Measurements from ENCODE around the gene MDM2. TPM values are rescaled to one million over a fixed set of nuclear protein-coding genes. Genes with fewer than 3 reads are reported as not detected.

The MDM2 gene
- polyA plus RNA-seq, 2 of the 4 experiments (the other 2 are of a cell fraction), result 40.3 to 96.4 TPM

GRCh38 chr12:68776976-68777610 is 30.9 kb upstream of the MDM2 start:
- H3K27ac ChIP-seq, result no peak overlapping the region
- 66% methylated on average over 5 of the region's 5 CpGs for WGBS (ENCODE audit: missing lambda C conversion rate)
- no peaks in the 10 kb centered on the region for H3K9me3 ChIP-seq
- ATAC-seq (peak; percentile 34; a peak in 3 of 6 replicates), FAIRE-seq (no peak), DNase-seq (ENCODE audit: low read depth in 1 of 2, low spot score in 1 of 2) (no peak)
- H3K4me2 ChIP-seq, result no peak overlapping the region
- ChIA-PET POLR2A (no interaction called here), CTCF (no interaction called here)
- H3K4me3 ChIP-seq, result no peak overlapping the region
- no peak for TF ChIP-seq NFE2L2 (conservative IDR thresholded peaks at IDR 0.05; ENCODE audit: low read length)
- TF ChIP-seq ZFP36 (IDR thresholded peaks at IDR 0.05; ENCODE audit: borderline replicate concordance, partially characterized antibody), result no peak
- no peak for TF ChIP-seq CEBPB (IDR thresholded peaks at IDR 0.05)
- TF ChIP-seq TFCP2L1 (CRISPR knock-in tag; IDR thresholded peaks at IDR 0.05), result no peak
- TF ChIP-seq ESRRA (IDR thresholded peaks at IDR 0.05; ENCODE audit: borderline replicate concordance, low read length), result no peak
- no peak for TF ChIP-seq TP53 (CRISPR knock-in tag; IDR thresholded peaks at IDR 0.05)
- no peaks in the 10 kb centered on the region for H3K4me1 ChIP-seq

GRCh38 chr12:68779280-68779679 is 28.7 kb upstream of the MDM2 start:
- ATAC-seq (no peak), DNase-seq (ENCODE audit: low read depth in 1 of 2, low spot score in 1 of 2) (no peak), FAIRE-seq (no peak)
- Histone ChIP-seq H3K27ac (no peak overlapping the region), H3K4me1 (no peaks in the 10 kb centered on the region), H3K4me2 (no peak overlapping the region), H3K9me3 (no peaks in the 10 kb centered on the region), H3K4me3 (no peak overlapping the region)
- ChIA-PET POLR2A (no interaction called here), CTCF (no interaction called here)
- TF ChIP-seq PBX3 (IDR thresholded peaks at IDR 0.05) (no peak), HEYL (CRISPR knock-in tag; IDR thresholded peaks at IDR 0.05) (no peak), HOXB13 (CRISPR knock-in tag; IDR thresholded peaks at IDR 0.05; ENCODE audit: low read depth) (no peak), ZFP36 (IDR thresholded peaks at IDR 0.05; ENCODE audit: borderline replicate concordance, partially characterized antibody) (no peak), POLR2A (IDR thresholded peaks at IDR 0.05; ENCODE audit: low read length) (no peak), USF2 (IDR thresholded peaks at IDR 0.05) (no peak), KDM1A (IDR thresholded peaks at IDR 0.05; ENCODE audit: low read depth) (no peak), RARB (CRISPR knock-in tag; IDR thresholded peaks at IDR 0.05) (no peak), TFCP2L1 (CRISPR knock-in tag; IDR thresholded peaks at IDR 0.05) (no peak), ZNF302 (CRISPR knock-in tag; IDR thresholded peaks at IDR 0.05) (no peak), CBX8 (IDR thresholded peaks at IDR 0.05) (no peak), MAFK (IDR thresholded peaks at IDR 0.05; ENCODE audit: partially characterized antibody) (no peak), HES2 (IDR thresholded peaks at IDR 0.05) (no peak), ZC3H11A (IDR thresholded peaks at IDR 0.05) (no peak), MYC (IDR thresholded peaks at IDR 0.05; ENCODE audit: borderline replicate concordance, low read length) (no peak), POLR2AphosphoS2 (conservative IDR thresholded peaks at IDR 0.05; ENCODE audit: low read length) (no peak), RNF2 (IDR thresholded peaks at IDR 0.05; ENCODE audit: borderline replicate concordance, low read depth) (no peak), BHLHE40 (IDR thresholded peaks at IDR 0.05; ENCODE audit: low read depth, low read length) (no peak), PHF8 (IDR thresholded peaks at IDR 0.05; ENCODE audit: borderline replicate concordance, low read depth) (no peak), NPAS2 (CRISPR knock-in tag; IDR thresholded peaks at IDR 0.05; ENCODE audit: borderline replicate concordance) (no peak)

GRCh38 chr12:68780731-68781130 is 27.2 kb upstream of the MDM2 start:
- 90% methylated on average over 6 of the region's 6 CpGs for WGBS (ENCODE audit: missing lambda C conversion rate)
- Histone ChIP-seq H3K4me2 (no peak overlapping the region), H3K4me3 (no peak overlapping the region), H3K4me1 (peaks cover 6% of the 10 kb centered on the region; the same call in 2 of the 3 replicates), H3K9me3 (no peaks in the 10 kb centered on the region), H3K27ac (no peak overlapping the region)
- FAIRE-seq (no peak), DNase-seq (ENCODE audit: low read depth in 1 of 2, low spot score in 1 of 2) (no peak), ATAC-seq (no peak)
- POLR2A ChIA-PET, result no interaction called here
- CTCF ChIA-PET, result interaction anchor here (0.7 to 1.9 kb wide), 2 partner anchors 10 to 557 kb away, joined by 4 to 5 read pairs; no protein-coding TSS in a partner anchor
- TF ChIP-seq HDAC2 (IDR thresholded peaks at IDR 0.05), result no peak
- no peak for TF ChIP-seq HOXB13 (CRISPR knock-in tag; IDR thresholded peaks at IDR 0.05; ENCODE audit: low read depth)
- no peak for TF ChIP-seq ATOH8 (CRISPR knock-in tag; IDR thresholded peaks at IDR 0.05; ENCODE audit: low read depth)
- TF ChIP-seq TFCP2L1 (CRISPR knock-in tag; IDR thresholded peaks at IDR 0.05), result no peak
- TF ChIP-seq CTCF (IDR thresholded peaks at IDR 0.05), result no peak
- TF ChIP-seq ZSCAN20 (CRISPR knock-in tag; IDR thresholded peaks at IDR 0.05), result no peak
- no peak for TF ChIP-seq EHMT2 (IDR thresholded peaks at IDR 0.05; ENCODE audit: low read depth)
- TF ChIP-seq POLR2A (IDR thresholded peaks at IDR 0.05; ENCODE audit: low read length), result no peak
- TF ChIP-seq FOXS1 (CRISPR knock-in tag; IDR thresholded peaks at IDR 0.05), result no peak
- TF ChIP-seq BHLHE40 (IDR thresholded peaks at IDR 0.05; ENCODE audit: low read depth, low read length), result no peak
- TF ChIP-seq EP300 (IDR thresholded peaks at IDR 0.05), result no peak
- no peak for TF ChIP-seq PHF8 (IDR thresholded peaks at IDR 0.05; ENCODE audit: borderline replicate concordance, low read depth)
- no peak for TF ChIP-seq MAFK (IDR thresholded peaks at IDR 0.05; ENCODE audit: partially characterized antibody)
- no peak for TF ChIP-seq CBX8 (IDR thresholded peaks at IDR 0.05)
- no peak for TF ChIP-seq SREBF2 (IDR thresholded peaks at IDR 0.05)
